GM12878 (cell line): ENCODE data around the gene SLC25A29. TPM values are rescaled to one million over a fixed set of nuclear protein-coding genes. Genes with fewer than 3 reads are reported as not detected.

Experiments used
- ATAC-seq: fragments of 200-7000 bp; cut with Tn5 transposase; 3 replicates; pipeline ENCODE4 v1.9.1; 2020; ENCODE audit warnings: mild to moderate bottlenecking, moderate library complexity
- BruUV-seq: library from RNA; stranded (reverse); fragments of 400-500 nt; replicated peaks from 2 replicates; lab custom pipeline; 2021; lab: Mats Ljungman, UMichigan
- CTCF ChIA-PET: fragments of 300-600 bp; sonication (Branson Sonifier 250); formaldehyde crosslinking; extraction: SDS; loops from one replicate; lab custom pipeline; 2021; ENCODE audit warnings: inconsistent platforms; lab: Yijun Ruan, JAX
- POLR2A ChIA-PET: fragments of 350-600 bp; formaldehyde crosslinking; extraction: SDS; loops from one replicate; lab custom pipeline; 2021; ENCODE audit warnings: inconsistent platforms; lab: Charles Lee
- RAD21 ChIA-PET: fragments of 300-600 bp; sonication (Branson Sonifier 250); formaldehyde crosslinking; loops from one replicate; lab custom pipeline; 2023; ENCODE audit warnings: antibody characterized with exemption; ENCODE audit not compliant: unreplicated experiment; lab: Charles Lee
- SMC1A ChIA-PET: fragments of 300-600 bp; sonication (Branson Sonifier 250); formaldehyde crosslinking; loops from one replicate; lab custom pipeline; 2023; ENCODE audit not compliant: unreplicated experiment, uncharacterized antibody; lab: Charles Lee
- DNase-seq: peaks from one replicate; pipeline ENCODE4 v3.0.0-alpha.2; 2011; ENCODE audit warnings: low read depth, low spot score
- FAIRE-seq: peaks from 3 replicates; lab custom pipeline; 2011; peaks lifted over from hg19 to GRCh38; lab: Jason Lieb, UNC
- H2AFZ ChIP-seq: 2 replicates; pipeline ENCODE4 v1.6.0; 2011; ENCODE audit warnings: low read depth, low read length, control low read depth; ENCODE audit not compliant: control insufficient read depth
- H3K27ac ChIP-seq: 2 replicates; pipeline ENCODE4 v1.5.1; 2011; ENCODE audit warnings: control low read depth; ENCODE audit not compliant: control insufficient read depth, insufficient read depth
- H3K27me3 ChIP-seq, 2 experiments: replicated peaks in 1 of 2; 2 replicates each; pipeline versions ENCODE4 v1.6.0 to v1.6.1; 2011; ENCODE audit warnings: low read length in 1 of 2; ENCODE audit not compliant: control insufficient read depth in 2 of 2, insufficient read depth in 2 of 2
- H3K36me3 ChIP-seq, 2 experiments: 2 replicates each; pipeline ENCODE4 v1.5.1; 2011; ENCODE audit warnings: low read length in 1 of 2; ENCODE audit not compliant: control insufficient read depth in 2 of 2, insufficient read depth in 2 of 2
- H3K4me1 ChIP-seq: 2 replicates; pipeline ENCODE4 v1.6.1; 2011; ENCODE audit warnings: mild to moderate bottlenecking, low read length, moderate library complexity, mixed read lengths; ENCODE audit not compliant: control insufficient read depth, insufficient read depth
- H3K4me2 ChIP-seq: 2 replicates; pipeline ENCODE4 v1.6.0; 2011; ENCODE audit warnings: control low read depth; ENCODE audit not compliant: control insufficient read depth, insufficient read depth
- H3K4me3 ChIP-seq: fragments of 200-600 bp; sonication (generic); 2 replicates; pipeline ENCODE4 v1.5.1; 2016
- H3K79me2 ChIP-seq: 2 replicates; pipeline ENCODE4 v1.6.0; 2011; ENCODE audit warnings: low read length; ENCODE audit not compliant: control insufficient read depth, insufficient read depth
- H3K9ac ChIP-seq: 2 replicates; pipeline ENCODE4 v1.8.0; 2011; ENCODE audit warnings: low read length, control low read depth, mixed read lengths; ENCODE audit not compliant: control insufficient read depth, insufficient read depth
- H3K9me3 ChIP-seq: replicated peaks from 3 replicates; pipeline ENCODE4 v1.5.1; 2011; ENCODE audit warnings: mild to moderate bottlenecking, low read length; ENCODE audit not compliant: control insufficient read depth, insufficient read depth
- H4K20me1 ChIP-seq: 2 replicates; pipeline ENCODE4 v1.6.0; 2011; ENCODE audit not compliant: control insufficient read depth, insufficient read depth
- CHD1 ChIP-seq: IDR thresholded peaks from 2 replicates; pipeline ENCODE4 v1.6.1; 2012; ENCODE audit warnings: low read depth, low read length, improper control_type of control experiment
- CHD4 ChIP-seq: fragments of 200-600 bp; sonication (generic); IDR thresholded peaks from 2 replicates; pipeline ENCODE4 v1.6.1; 2016; ENCODE audit warnings: mild to moderate bottlenecking
- E4F1 ChIP-seq: fragments of 450-650 bp; IDR thresholded peaks from 2 replicates; pipeline ENCODE4 v1.6.1; 2018; ENCODE audit warnings: borderline replicate concordance, mild to moderate bottlenecking; ENCODE audit not compliant: partially characterized antibody
- KDM1A ChIP-seq: fragments of 200-600 bp; sonication (generic); IDR thresholded peaks from 2 replicates; pipeline ENCODE4 v1.6.1; 2016; ENCODE audit warnings: borderline replicate concordance
- MEF2B ChIP-seq: fragments of 450-650 bp; IDR thresholded peaks from 2 replicates; pipeline ENCODE4 v1.6.1; 2018; ENCODE audit warnings: mild to moderate bottlenecking, moderate library complexity; ENCODE audit not compliant: partially characterized antibody, poor library complexity, severe bottlenecking
- RELA ChIP-seq: fragments of 450-650 bp; IDR thresholded peaks from 2 replicates; pipeline ENCODE4 v1.8.0; 2014; ENCODE audit warnings: borderline replicate concordance; ENCODE audit not compliant: partially characterized antibody
- TCF7 ChIP-seq: IDR thresholded peaks from 2 replicates; pipeline ENCODE4 v1.6.1; 2014; ENCODE audit warnings: antibody characterized with exemption, borderline replicate concordance
- YY1 ChIP-seq: IDR thresholded peaks from 2 replicates; pipeline ENCODE4 v1.6.1; 2011; ENCODE audit warnings: low read depth, mild to moderate bottlenecking, low read length
- WGBS: methylation state at CpG from one replicate; pipeline ENCODE4 v1.1.6; 2016; ENCODE audit warnings: low lambda C conversion rate; ENCODE audit not compliant: insufficient replicate concordance, insufficient coverage; ENCODE audit errors: missing lambda C conversion rate; 5-methylcytosine and 5-hydroxymethylcytosine counted together
- in situ Hi-C: fragments of 300-500 bp; cut with MboI; formaldehyde crosslinking; loops from 9 replicates; pipeline ENCODE4 v1.14.3; 2018; ENCODE audit warnings: mixed read lengths
- intact Hi-C: fragments of 100-400 bp; cut with micrococcal nuclease; formaldehyde crosslinking; loops from one replicate; pipeline ENCODE4 v1.14.2; 2022; ENCODE audit not compliant: unreplicated experiment
- polyA plus RNA-seq, 11 experiments: library from polyadenylated mRNA; depleted of rRNA in 4 of 11; unstranded in 6 of 11; stranded (reverse) in 5 of 11; fragments of >200 nt; fragmentation: Nextera tagmentation in 4 of 11; fragmentation: Illumina TruSeq in 1 of 11; extraction: Ambion mirVana in 4 of 11; extraction: Trizol in 1 of 11; gene quantifications; 1 replicate in 1 of 11; 2 replicates in 10 of 11; pipeline versions ENCODE4 v1.2.1 to v1.2.3, GENCODE V29; 2011 to 2016; ENCODE audit warnings: inconsistent platforms in 2 of 11, missing spikeins in 2 of 11, low read depth in 1 of 11
- total RNA-seq, 4 experiments: library from RNA; depleted of rRNA in 3 of 4; stranded (reverse); fragments of >200 nt in 3 of 4; fragmentation: Illumina TruSeq in 1 of 4; extraction: Trizol in 1 of 4; gene quantifications; 2 replicates each; pipeline versions ENCODE4 v1.2.1 to v1.2.3, GENCODE V29; 2013 to 2021
- TF ChIP-seq, protein P1 (sequence below): fragments of 450-650 bp; IDR thresholded peaks from 2 replicates; pipeline ENCODE4 v1.6.1; 2017; ENCODE audit warnings: mild to moderate bottlenecking, moderate library complexity

SLC25A29 gene
- total and polyA plus RNA-seq, 10 of the 15 experiments (the other 5 are each of a cell fraction or from before 2014, with no cell fraction given): 0.42 to 13.3 (median 4.0) TPM; not detected in 1

- DNase-seq (no peak), ATAC-seq (no peak), FAIRE-seq (no peak)
- 98% methylated on average over 7 of the region's 7 CpGs for WGBS
- ChIA-PET POLR2A (interaction anchor here (0.5 to 0.8 kb wide), 2 partner anchors 50 to 73 kb away, joined by 3 to 4 read pairs; no protein-coding TSS in a partner anchor), CTCF (interaction anchor here (1.7 kb wide), 2 partner anchors 10 to 18 kb away, joined by 4 to 8 read pairs; no protein-coding TSS in a partner anchor), RAD21 (no interaction called here), SMC1A (interaction anchor here (0.9 to 1.1 kb wide), 2 partner anchors 10 to 11 kb away, joined by 3 read pairs; no protein-coding TSS in a partner anchor)
- no TSS peak for BruUV-seq
- in situ Hi-C loops (no loop called here), intact Hi-C loops (no loop called here)
- Histone ChIP-seq H4K20me1 (peaks cover 7% of the 10 kb centered on the region; the same call in 1 of the 2 replicates), H3K9me3 (no peaks in the 10 kb centered on the region), H3K36me3 (peaks cover 13 to 32% of the 10 kb centered on the region in 2 experiments), H3K79me2 (peaks cover 53% of the 10 kb centered on the region), H3K27ac (no peak overlapping the region), H3K4me3 (no peak overlapping the region), H3K4me2 (no peak overlapping the region), H3K4me1 (no peaks in the 10 kb centered on the region), H3K27me3 (no peaks in the 10 kb centered on the region), H3K9ac (no peak overlapping the region), H2AFZ (no peak overlapping the region)
- TF ChIP-seq MEF2B: no peak
Measured at GRCh38 chr14:100267990-100268389, 38.3 kb downstream of the SLC25A29 start.

- no peak for FAIRE-seq
- intact Hi-C loops: no loop called here
- peaks cover 14 to 24% of the 10 kb centered on the region in 2 experiments for H3K36me3 ChIP-seq
- peaks cover 29% of the 10 kb centered on the region for H3K4me1 ChIP-seq
- no peak overlapping the region for H3K9ac ChIP-seq
- ChIA-PET RAD21 (interaction anchor here (1.3 kb wide), 1 partner anchor 22 kb away, joined by 3 read pairs; no protein-coding TSS in a partner anchor), POLR2A (interaction anchor here (0.6 kb wide), 1 partner anchor 36 kb away, joined by 3 read pairs; no protein-coding TSS in a partner anchor), CTCF (interaction anchor here (0.5 to 1.4 kb wide), 5 partner anchors 9 to 132 kb away, joined by 3 to 4 read pairs (median 3); no protein-coding TSS in a partner anchor), SMC1A (interaction anchor here (0.6 to 1.4 kb wide), 5 partner anchors 9 to 20 kb away, joined by 3 to 4 read pairs (median 4); no protein-coding TSS in a partner anchor)
- no peak for DNase-seq
- H2AFZ ChIP-seq: no peak overlapping the region
- no peak overlapping the region for H3K27ac ChIP-seq
- H3K79me2 ChIP-seq: peaks cover 69% of the 10 kb centered on the region
- H3K27me3 ChIP-seq: no peaks in the 10 kb centered on the region
- WGBS: 69% methylated on average over 3 of the region's 3 CpGs
- peaks cover 4% of the 10 kb centered on the region; the same call in 1 of the 2 replicates for H4K20me1 ChIP-seq
- in situ Hi-C loops: no loop called here
- H3K9me3 ChIP-seq: no peaks in the 10 kb centered on the region
- no peak for ATAC-seq
- H3K4me3 ChIP-seq: no peak overlapping the region
- no TSS peak for BruUV-seq
- H3K4me2 ChIP-seq: no peak overlapping the region
- TF ChIP-seq E4F1 (no peak), YY1 (no peak), RELA (no peak), TCF7 (no peak), CHD1 (no peak), KDM1A (no peak), CHD4 (no peak)
- TF ChIP-seq, protein P1, sequence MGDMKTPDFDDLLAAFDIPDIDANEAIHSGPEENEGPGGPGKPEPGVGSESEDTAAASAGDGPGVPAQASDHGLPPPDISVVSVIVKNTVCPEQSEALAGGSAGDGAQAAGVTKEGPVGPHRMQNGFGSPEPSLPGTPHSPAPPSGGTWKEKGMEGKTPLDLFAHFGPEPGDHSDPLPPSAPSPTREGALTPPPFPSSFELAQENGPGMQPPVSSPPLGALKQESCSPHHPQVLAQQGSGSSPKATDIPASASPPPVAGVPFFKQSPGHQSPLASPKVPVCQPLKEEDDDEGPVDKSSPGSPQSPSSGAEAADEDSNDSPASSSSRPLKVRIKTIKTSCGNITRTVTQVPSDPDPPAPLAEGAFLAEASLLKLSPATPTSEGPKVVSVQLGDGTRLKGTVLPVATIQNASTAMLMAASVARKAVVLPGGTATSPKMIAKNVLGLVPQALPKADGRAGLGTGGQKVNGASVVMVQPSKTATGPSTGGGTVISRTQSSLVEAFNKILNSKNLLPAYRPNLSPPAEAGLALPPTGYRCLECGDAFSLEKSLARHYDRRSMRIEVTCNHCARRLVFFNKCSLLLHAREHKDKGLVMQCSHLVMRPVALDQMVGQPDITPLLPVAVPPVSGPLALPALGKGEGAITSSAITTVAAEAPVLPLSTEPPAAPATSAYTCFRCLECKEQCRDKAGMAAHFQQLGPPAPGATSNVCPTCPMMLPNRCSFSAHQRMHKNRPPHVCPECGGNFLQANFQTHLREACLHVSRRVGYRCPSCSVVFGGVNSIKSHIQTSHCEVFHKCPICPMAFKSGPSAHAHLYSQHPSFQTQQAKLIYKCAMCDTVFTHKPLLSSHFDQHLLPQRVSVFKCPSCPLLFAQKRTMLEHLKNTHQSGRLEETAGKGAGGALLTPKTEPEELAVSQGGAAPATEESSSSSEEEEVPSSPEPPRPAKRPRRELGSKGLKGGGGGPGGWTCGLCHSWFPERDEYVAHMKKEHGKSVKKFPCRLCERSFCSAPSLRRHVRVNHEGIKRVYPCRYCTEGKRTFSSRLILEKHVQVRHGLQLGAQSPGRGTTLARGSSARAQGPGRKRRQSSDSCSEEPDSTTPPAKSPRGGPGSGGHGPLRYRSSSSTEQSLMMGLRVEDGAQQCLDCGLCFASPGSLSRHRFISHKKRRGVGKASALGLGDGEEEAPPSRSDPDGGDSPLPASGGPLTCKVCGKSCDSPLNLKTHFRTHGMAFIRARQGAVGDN: no peak
Measured at GRCh38 chr14:100263141-100263540, 43.1 kb downstream of the SLC25A29 start.
